HEK293 (cell line): Measurements from ENCODE around the gene CNTN4.

ENCODE experiments used
- CTCF ChIA-PET: fragments of 350-600 bp; formaldehyde crosslinking; extraction: SDS; loops from one replicate; lab custom pipeline; 2021; ENCODE audit warnings: antibody characterized with exemption; lab: Yijun Ruan, JAX
- POLR2A ChIA-PET: fragments of 300-600 bp; formaldehyde crosslinking; extraction: SDS; loops from one replicate; lab custom pipeline; 2020; ENCODE audit warnings: antibody characterized with exemption, inconsistent platforms; lab: Yijun Ruan, JAX
- H3K27ac ChIP-seq: fragments of 200-500 bp; sonication (Bioruptor generic); 2 replicates; pipeline ENCODE4 v1.5.1; 2014; ENCODE audit warnings: low read depth, low read length, control low read depth, inconsistent platforms; ENCODE audit errors: extremely low read depth
- H3K36me3 ChIP-seq, 2 experiments: fragments of 200-500 bp in 1 of 2; sonication (Bioruptor generic) in 1 of 2; 1 replicate in 1 of 2; 2 replicates in 1 of 2; pipeline ENCODE4 v1.5.1; 2014 to 2017; ENCODE audit warnings: inconsistent platforms in 2 of 2, low read length in 2 of 2; ENCODE audit not compliant: control insufficient read depth in 2 of 2, insufficient read depth in 1 of 2
- H3K4me1 ChIP-seq: fragments of 200-500 bp; sonication (Bioruptor generic); 2 replicates; pipeline ENCODE4 v1.5.1; 2014; ENCODE audit warnings: mild to moderate bottlenecking, low read length, inconsistent platforms; ENCODE audit not compliant: control insufficient read depth, insufficient read depth
- H3K4me3 ChIP-seq: 2 replicates; pipeline ENCODE4 v1.5.1; 2011; ENCODE audit warnings: low read depth, mild to moderate bottlenecking, control low read depth, low read length, moderate library complexity
- H3K9me3 ChIP-seq: fragments of 200-500 bp; sonication (Bioruptor generic); 2 replicates; pipeline ENCODE4 v1.5.1; 2014; ENCODE audit warnings: low read depth, low read length, inconsistent platforms; ENCODE audit not compliant: control insufficient read depth, insufficient read depth
- AEBP2 ChIP-seq: fragments of 450-650 bp; formaldehyde crosslinking; IDR thresholded peaks from 2 replicates; pipeline ENCODE4 v1.5.1; 2016; ENCODE audit warnings: missing biosample characterization, missing genetic modification characterization, borderline replicate concordance
- ELK4 ChIP-seq: IDR thresholded peaks from 2 replicates; pipeline ENCODE4 v1.6.1; 2011; ENCODE audit warnings: mild to moderate bottlenecking, low read depth, low read length, borderline replicate concordance
- GFI1B ChIP-seq: fragments of 450-650 bp; formaldehyde crosslinking; IDR thresholded peaks from 2 replicates; pipeline ENCODE4 v1.5.1; 2016; ENCODE audit warnings: missing biosample characterization, missing genetic modification characterization
- HIC1 ChIP-seq: fragments of 450-650 bp; formaldehyde crosslinking; IDR thresholded peaks from 2 replicates; pipeline ENCODE4 v1.5.1; 2016; ENCODE audit warnings: missing biosample characterization, missing genetic modification characterization
- KLF16 ChIP-seq: fragments of 450-650 bp; formaldehyde crosslinking; IDR thresholded peaks from 2 replicates; pipeline ENCODE4 v1.5.1; 2017; ENCODE audit warnings: missing biosample characterization, missing genetic modification characterization
- OSR2 ChIP-seq: fragments of 450-650 bp; formaldehyde crosslinking; IDR thresholded peaks from 2 replicates; pipeline ENCODE4 v1.5.1; 2016; ENCODE audit warnings: missing biosample characterization, missing genetic modification characterization
- ZFP37 ChIP-seq: fragments of 450-650 bp; formaldehyde crosslinking; IDR thresholded peaks from 2 replicates; pipeline ENCODE4 v1.5.1; 2016; ENCODE audit warnings: missing biosample characterization, missing genetic modification characterization
- ZIC2 ChIP-seq: fragments of 450-650 bp; formaldehyde crosslinking; IDR thresholded peaks from 2 replicates; pipeline ENCODE4 v1.5.1; 2016; ENCODE audit warnings: missing biosample characterization, missing genetic modification characterization
- ZNF121 ChIP-seq: fragments of 450-650 bp; formaldehyde crosslinking; IDR thresholded peaks from 2 replicates; pipeline ENCODE4 v1.5.1; 2016; ENCODE audit warnings: missing biosample characterization, missing genetic modification characterization
- ZNF132 ChIP-seq: fragments of 450-650 bp; formaldehyde crosslinking; IDR thresholded peaks from 2 replicates; pipeline ENCODE4 v1.5.1; 2017; ENCODE audit warnings: missing biosample characterization, missing genetic modification characterization, borderline replicate concordance
- ZNF148 ChIP-seq: fragments of 450-650 bp; formaldehyde crosslinking; IDR thresholded peaks from 2 replicates; pipeline ENCODE4 v1.5.0; 2017; ENCODE audit warnings: missing biosample characterization, missing genetic modification characterization, borderline replicate concordance
- ZNF16 ChIP-seq: fragments of 450-650 bp; formaldehyde crosslinking; IDR thresholded peaks from 2 replicates; pipeline ENCODE4 v1.5.1; 2016; ENCODE audit warnings: low read depth, missing biosample characterization, missing genetic modification characterization
- ZNF398 ChIP-seq: fragments of 450-650 bp; formaldehyde crosslinking; IDR thresholded peaks from 2 replicates; pipeline ENCODE4 v1.5.1; 2017; ENCODE audit warnings: missing biosample characterization, missing genetic modification characterization
- ZNF626 ChIP-seq: fragments of 450-650 bp; sonication (Bioruptor Pico); formaldehyde crosslinking; IDR thresholded peaks from 2 replicates; pipeline ENCODE4 v1.5.1; 2018; ENCODE audit warnings: missing biosample characterization, missing genetic modification characterization, inconsistent platforms
- ZNF629 ChIP-seq: fragments of 450-650 bp; formaldehyde crosslinking; IDR thresholded peaks from 2 replicates; pipeline ENCODE4 v1.5.1; 2017; ENCODE audit warnings: missing biosample characterization, missing genetic modification characterization
- ZNF792 ChIP-seq: fragments of 450-650 bp; formaldehyde crosslinking; IDR thresholded peaks from 2 replicates; pipeline ENCODE4 v1.5.1; 2016; ENCODE audit warnings: missing biosample characterization, missing genetic modification characterization

Gene CNTN4

GRCh38 chr3:3105246-3105645, 1006.6 kb downstream of the CNTN4 start:
- no peak overlapping the region for H3K4me3 ChIP-seq
- peaks cover 9% of the 10 kb centered on the region; the same call in 1 of the 2 replicates for H3K4me1 ChIP-seq
- no peak for TF ChIP-seq ELK4
- TF ChIP-seq ZNF16 = no peak
- TF ChIP-seq ZNF132 = no peak
- TF ChIP-seq ZNF792 = no peak
- TF ChIP-seq OSR2 = no peak
- no peak for TF ChIP-seq ZNF626 (tag by site-specific recombination)
- TF ChIP-seq ZNF148 (tag by site-specific recombination) = no peak
- POLR2A ChIA-PET = no interaction called here
- H3K36me3 ChIP-seq = no peaks in the 10 kb centered on the region
- H3K27ac ChIP-seq = no peak overlapping the region
- H3K9me3 ChIP-seq = no peaks in the 10 kb centered on the region
- CTCF ChIA-PET = no interaction called here

- POLR2A ChIA-PET = no interaction called here
- no peak overlapping the region for H3K4me3 ChIP-seq
- H3K4me1 ChIP-seq = peaks cover 9% of the 10 kb centered on the region; the same call in 1 of the 2 replicates
- no peaks in the 10 kb centered on the region for H3K36me3 ChIP-seq
- H3K27ac ChIP-seq = no peak overlapping the region
- TF ChIP-seq AEBP2 (tag by site-specific recombination) = no peak
- no peak for TF ChIP-seq KLF16 (tag by site-specific recombination)
- TF ChIP-seq HIC1 = no peak
- no peak for TF ChIP-seq ZNF629 (tag by site-specific recombination)
- TF ChIP-seq ZNF398 (tag by site-specific recombination) = no peak
- no peak for TF ChIP-seq ZNF121 (tag by site-specific recombination)
- no peak for TF ChIP-seq ZIC2 (tag by site-specific recombination)
- no peak for TF ChIP-seq GFI1B (tag by site-specific recombination)
- no peak for TF ChIP-seq ZFP37
- TF ChIP-seq, all 188 proteins: peak for 0
- CTCF ChIA-PET = no interaction called here
- no peaks in the 10 kb centered on the region for H3K9me3 ChIP-seq
Measured at GRCh38 chr3:3105815-3106214, 1007.1 kb downstream of the CNTN4 start.
